Tibial nerve (tissue), 4 donors: Measurements from ENCODE around the gene SORCS2. TPM values are rescaled to one million over a fixed set of nuclear protein-coding genes. Genes with fewer than 3 reads are reported as not detected.

ENCODE experiments used
- DNase-seq, 2 donors: peaks; one replicate each; pipeline ENCODE4 v3.0.0-alpha.2; 2019; ENCODE audit warnings: low spot score in 2 of 2
- H3K27ac ChIP-seq, 4 donors: fragments of 200-600 bp; sonication (generic) in 3 of 4; one replicate each; pipeline ENCODE4 v1.5.1; 2017 to 2019; ENCODE audit warnings: mild to moderate bottlenecking in 1 of 4
- H3K27me3 ChIP-seq, 2 donors: fragments of 200-600 bp; sonication (generic) in 1 of 2; one replicate each; pipeline versions ENCODE4 v1.5.1 to v1.6.0; 2017 to 2019
- H3K36me3 ChIP-seq, 3 donors: fragments of 200-600 bp; sonication (generic); one replicate each; pipeline ENCODE4 v1.5.1; 2018 to 2019
- H3K4me1 ChIP-seq, 4 donors: fragments of 200-600 bp; sonication (generic) in 3 of 4; one replicate each; pipeline ENCODE4 v1.5.1; 2017 to 2019
- H3K4me3 ChIP-seq, 4 donors: fragments of 200-600 bp; sonication (generic) in 3 of 4; one replicate each; pipeline ENCODE4 v1.5.1; 2017 to 2019; ENCODE audit warnings: mild to moderate bottlenecking in 1 of 4, moderate library complexity in 1 of 4
- H3K9me3 ChIP-seq, 4 donors: fragments of 200-600 bp; sonication (generic) in 3 of 4; one replicate each; pipeline ENCODE4 v1.5.1; 2017 to 2019
- EP300 ChIP-seq, 2 donors: sonication (generic); formaldehyde crosslinking; IDR thresholded peaks; one replicate each; pipeline ENCODE4 v1.6.1; 2017; ENCODE audit warnings: antibody characterized with exemption in 2 of 2, mild to moderate bottlenecking in 1 of 2
- POLR2A ChIP-seq, 2 donors: fragments of 450-650 bp; IDR thresholded peaks; one replicate each; pipeline ENCODE4 v1.6.1; 2017; ENCODE audit warnings: antibody characterized with exemption in 2 of 2, mild to moderate bottlenecking in 2 of 2, moderate library complexity in 2 of 2
- WGBS, 2 donors: methylation state at CpG; one replicate each; pipeline ENCODE4 v1.1.5; 2018; 5-methylcytosine and 5-hydroxymethylcytosine counted together
- total RNA-seq, 4 donors: library from RNA; depleted of rRNA; stranded (reverse); fragments of >200 nt; gene quantifications; one replicate each; pipeline ENCODE4 v1.1.0, GENCODE V29; 2016
- TF ChIP-seq, protein P1 (sequence below), 5 experiments: fragments of 200-600 bp in 3 of 5; fragments of 450-650 bp in 2 of 5; sonication (generic) in 3 of 5; IDR thresholded peaks; one replicate each; pipeline ENCODE4 v1.5.1; 2016 to 2019; ENCODE audit warnings: antibody characterized with exemption in 5 of 5, mild to moderate bottlenecking in 3 of 5, moderate library complexity in 2 of 5

The SORCS2 gene
- total RNA-seq, 4 donors from 2014 or later, result 15.6 to 48.9 (median 38.3) TPM

DNA sequence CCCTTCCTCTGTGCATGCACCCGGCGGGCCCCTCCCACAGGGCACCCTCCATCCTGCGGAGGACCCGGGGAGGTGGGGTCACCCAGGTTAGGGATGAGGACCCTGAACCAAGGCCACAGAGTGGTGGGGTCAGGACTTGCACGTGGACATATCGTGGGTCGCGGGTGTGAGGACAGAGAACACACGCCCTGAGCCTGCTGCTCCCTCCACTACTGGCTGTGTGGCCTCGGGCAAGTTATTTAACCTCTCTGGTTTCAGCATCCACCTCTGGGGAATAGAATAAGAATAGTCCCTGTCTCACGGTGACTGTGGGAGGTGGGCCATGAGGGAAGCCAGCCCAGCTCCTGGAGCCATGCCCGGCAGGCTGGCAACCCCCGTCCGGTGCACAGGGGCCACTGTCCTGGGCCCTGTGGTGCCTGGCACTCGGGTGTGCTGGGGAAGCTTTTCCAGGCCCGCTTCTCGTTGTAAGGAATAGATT, 237.3 kb downstream of the SORCS2 start:
- peak in 1 of 2 donors; percentile 12 for DNase-seq
- no peak overlapping the region for H3K4me3 ChIP-seq
- H3K27ac ChIP-seq, result peak overlapping the region in 1 of 4 donors; percentile 17
- peaks cover 0 to 33% (median 0%) of the 10 kb centered on the region in 4 donors for H3K4me1 ChIP-seq
- H3K27me3 ChIP-seq, result no peaks in the 10 kb centered on the region
- no peaks in the 10 kb centered on the region for H3K9me3 ChIP-seq
- WGBS, 2 donors, result 63 to 66% methylated on average over 15 to 16 of the region's 17 CpGs
- H3K36me3 ChIP-seq, result no peaks in the 10 kb centered on the region
- TF ChIP-seq EP300 (IDR thresholded peaks at IDR 0.05) (no peak), POLR2A (IDR thresholded peaks at IDR 0.05) (no peak)
- TF ChIP-seq, protein P1, sequence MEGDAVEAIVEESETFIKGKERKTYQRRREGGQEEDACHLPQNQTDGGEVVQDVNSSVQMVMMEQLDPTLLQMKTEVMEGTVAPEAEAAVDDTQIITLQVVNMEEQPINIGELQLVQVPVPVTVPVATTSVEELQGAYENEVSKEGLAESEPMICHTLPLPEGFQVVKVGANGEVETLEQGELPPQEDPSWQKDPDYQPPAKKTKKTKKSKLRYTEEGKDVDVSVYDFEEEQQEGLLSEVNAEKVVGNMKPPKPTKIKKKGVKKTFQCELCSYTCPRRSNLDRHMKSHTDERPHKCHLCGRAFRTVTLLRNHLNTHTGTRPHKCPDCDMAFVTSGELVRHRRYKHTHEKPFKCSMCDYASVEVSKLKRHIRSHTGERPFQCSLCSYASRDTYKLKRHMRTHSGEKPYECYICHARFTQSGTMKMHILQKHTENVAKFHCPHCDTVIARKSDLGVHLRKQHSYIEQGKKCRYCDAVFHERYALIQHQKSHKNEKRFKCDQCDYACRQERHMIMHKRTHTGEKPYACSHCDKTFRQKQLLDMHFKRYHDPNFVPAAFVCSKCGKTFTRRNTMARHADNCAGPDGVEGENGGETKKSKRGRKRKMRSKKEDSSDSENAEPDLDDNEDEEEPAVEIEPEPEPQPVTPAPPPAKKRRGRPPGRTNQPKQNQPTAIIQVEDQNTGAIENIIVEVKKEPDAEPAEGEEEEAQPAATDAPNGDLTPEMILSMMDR (IDR thresholded peaks at IDR 0.05), result no peak

- no peak for TF ChIP-seq EP300 (IDR thresholded peaks at IDR 0.05)
- TF ChIP-seq, protein P1 (IDR thresholded peaks at IDR 0.05), result no peak
- no peak for TF ChIP-seq POLR2A (IDR thresholded peaks at IDR 0.05)
These were observed 238.1 kb downstream of the SORCS2 start for GRCh38 chr4:7430368-7430964.

GRCh38 chr4:7430965-7431695, 238.8 kb downstream of the SORCS2 start:
- no peak for DNase-seq
- no peaks in the 10 kb centered on the region for H3K9me3 ChIP-seq
- WGBS, 2 donors, result 59 to 81% methylated on average over 9 to 15 of the region's 17 CpGs
- peaks cover 0 to 44% (median 0%) of the 10 kb centered on the region in 4 donors for H3K4me1 ChIP-seq
- no peak overlapping the region for H3K27ac ChIP-seq
- H3K36me3 ChIP-seq, result no peaks in the 10 kb centered on the region
- H3K27me3 ChIP-seq, result no peaks in the 10 kb centered on the region
- TF ChIP-seq EP300 (IDR thresholded peaks at IDR 0.05), result no peak
- TF ChIP-seq POLR2A (IDR thresholded peaks at IDR 0.05), result no peak
- TF ChIP-seq, protein P1 (IDR thresholded peaks at IDR 0.05), result no peak
- H3K4me3 ChIP-seq, result no peak overlapping the region

More at GRCh38 chr4:7430368-7430964, 238.1 kb downstream of the SORCS2 start:
- Histone ChIP-seq H3K27ac (no peak overlapping the region), H3K9me3 (no peaks in the 10 kb centered on the region), H3K27me3 (no peaks in the 10 kb centered on the region), H3K4me1 (peaks cover 0 to 40% (median 0%) of the 10 kb centered on the region in 4 donors), H3K4me3 (no peak overlapping the region), H3K36me3 (no peaks in the 10 kb centered on the region)
- DNase-seq, result no peak
- 65 to 75% methylated on average over 16 of the region's 16 CpGs for WGBS, 2 donors

DNA sequence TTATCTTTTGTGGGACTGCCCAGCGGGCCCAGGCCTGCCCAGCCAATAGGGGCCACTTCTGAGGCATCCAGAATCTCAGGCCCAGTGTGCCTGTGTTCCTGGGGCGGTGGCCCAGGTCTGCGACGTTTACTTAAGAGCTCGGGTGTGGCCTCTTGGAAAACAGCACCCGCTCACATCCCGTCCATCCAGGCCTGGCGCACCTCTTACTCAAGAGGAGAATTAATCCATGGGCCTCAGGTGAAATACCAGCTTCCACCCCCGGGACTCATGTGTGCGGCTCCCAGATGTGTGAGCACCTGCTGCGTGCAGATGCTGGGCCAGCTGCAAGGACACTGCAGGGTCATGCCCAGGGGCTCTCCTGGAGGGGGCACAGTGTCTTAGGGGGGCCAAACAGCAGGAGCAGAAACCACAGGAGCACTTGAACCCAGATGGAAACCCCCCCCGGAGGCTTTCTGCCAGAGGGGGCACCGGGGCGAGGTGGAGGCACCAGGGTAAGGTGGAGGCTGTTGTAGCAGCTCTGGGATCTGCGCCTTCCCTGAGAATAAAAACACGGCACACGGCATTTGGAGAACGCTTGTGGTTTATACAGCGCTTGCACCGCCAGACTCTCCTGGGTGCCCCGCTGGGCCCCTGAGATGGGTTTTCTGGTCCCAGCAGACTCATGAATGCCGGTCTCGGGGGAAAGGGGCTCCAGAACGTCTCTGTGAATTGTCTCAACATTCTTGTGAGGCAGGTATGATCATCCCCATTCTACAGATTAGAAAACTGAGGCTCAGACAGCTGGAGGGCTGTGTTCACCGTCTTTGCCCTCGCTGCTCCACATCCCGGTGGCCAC, 239.6 kb downstream of the SORCS2 start:
- Histone ChIP-seq H3K27me3 (no peaks in the 10 kb centered on the region), H3K36me3 (no peaks in the 10 kb centered on the region), H3K27ac (no peak overlapping the region), H3K4me1 (peaks cover 0 to 40% (median 0%) of the 10 kb centered on the region in 4 donors), H3K4me3 (no peak overlapping the region), H3K9me3 (no peaks in the 10 kb centered on the region)
- TF ChIP-seq, protein P1 (IDR thresholded peaks at IDR 0.05), result no peak
- TF ChIP-seq EP300 (IDR thresholded peaks at IDR 0.05) (no peak), POLR2A (IDR thresholded peaks at IDR 0.05) (no peak)
- no peak for DNase-seq
- WGBS, 2 donors, result 89 to 92% methylated on average over 23 to 26 of the region's 27 CpGs
